T-helper 17 cell (primary cell): ENCODE measurements around the gene ATAD3B. TPM values are rescaled to one million over a fixed set of nuclear protein-coding genes. Genes with fewer than 3 reads are reported as not detected.
A peak's percentile ranks its signal among the peaks of the same experiment; 100 is the strongest.
"Not testable (repeated sequence)": the region's sequence is repeated elsewhere in the genome, so short reads cannot be mapped to it uniquely, and the experiment has no call there.

ENCODE experiments used
- ATAC-seq: fragments of 150-1000 bp; cut with Tn5 transposase; 2 replicates; pipeline ENCODE4 v1.10.0; 2021; ENCODE audit warnings: mild to moderate bottlenecking, moderate library complexity
- DNase-seq, 3 donors: peaks; one replicate each; pipeline versions ENCODE4 v3.0.0 to v3.0.0-alpha.2; 2020 to 2021
- H3K9me3 ChIP-seq: one replicate; pipeline ENCODE4 v1.7.0; 2013; ENCODE audit warnings: low read length, mild to moderate bottlenecking; ENCODE audit not compliant: control insufficient read depth, poor library complexity, severe bottlenecking
- H3K27ac Mint-ChIP-seq: one replicate; pipeline ENCODE4 v1.8.0; 2022; ENCODE audit warnings: mild to moderate bottlenecking, moderate library complexity, mixed read lengths
- H3K27me3 Mint-ChIP-seq: one replicate; pipeline ENCODE4 v1.8.0; 2022; ENCODE audit warnings: mixed read lengths
- H3K36me3 Mint-ChIP-seq: one replicate; pipeline ENCODE4 v1.8.0; 2022; ENCODE audit warnings: low read depth, mixed read lengths
- H3K4me1 Mint-ChIP-seq: one replicate; pipeline ENCODE4 v1.8.0; 2022; ENCODE audit warnings: mild to moderate bottlenecking, mixed read lengths
- H3K4me3 Mint-ChIP-seq: one replicate; pipeline ENCODE4 v1.8.0; 2022; ENCODE audit warnings: mild to moderate bottlenecking, moderate library complexity, mixed read lengths
- total RNA-seq, 4 donors: library from RNA in 2 of 4; stranded (reverse) in 2 of 4; gene quantifications; one replicate each; pipeline ENCODE4 v1.2.3 and lab custom pipeline; 2022 to 2026

The ATAD3B gene
- total RNA-seq, 2 donors from 2014 or later, result 41.7 to 45.1 TPM

- H3K36me3 Mint-ChIP-seq, result no peaks in the 10 kb centered on the region
- H3K4me1 Mint-ChIP-seq, result peaks cover 7% of the 10 kb centered on the region
- H3K27ac Mint-ChIP-seq, result no peak overlapping the region
- H3K9me3 ChIP-seq, result no peaks in the 10 kb centered on the region
- peak; percentile 22 for ATAC-seq
- H3K27me3 Mint-ChIP-seq, result peaks cover 16% of the 10 kb centered on the region
- H3K4me3 Mint-ChIP-seq, result peak overlapping the region; percentile 72
- DNase-seq, result no peak
Observed at GRCh38 chr1:1435911-1436629, 35.5 kb upstream of the ATAD3B start.

- peaks cover 7% of the 10 kb centered on the region for H3K4me1 Mint-ChIP-seq
- H3K4me3 Mint-ChIP-seq, result peak overlapping the region; percentile 72
- H3K27me3 Mint-ChIP-seq, result peaks cover 16% of the 10 kb centered on the region
- no peaks in the 10 kb centered on the region for H3K9me3 ChIP-seq
- no peak for ATAC-seq
- H3K27ac Mint-ChIP-seq, result no peak overlapping the region
- H3K36me3 Mint-ChIP-seq, result no peaks in the 10 kb centered on the region
- no peak for DNase-seq
Observed at GRCh38 chr1:1436630-1437032, 34.9 kb upstream of the ATAD3B start.

- Mint-ChIP-seq H3K4me1 (peaks cover 7% of the 10 kb centered on the region), H3K4me3 (no peak overlapping the region), H3K27ac (no peak overlapping the region), H3K36me3 (no peaks in the 10 kb centered on the region), H3K27me3 (peaks cover 16% of the 10 kb centered on the region)
- no peak for ATAC-seq
- H3K9me3 ChIP-seq, result no peaks in the 10 kb centered on the region
- no peak for DNase-seq
Observed at GRCh38 chr1:1437033-1437903, 34.3 kb upstream of the ATAD3B start.

GRCh38 chr1:1437904-1438376, 33.6 kb upstream of the ATAD3B start:
- H3K9me3 ChIP-seq, result no peaks in the 10 kb centered on the region
- H3K27me3 Mint-ChIP-seq, result peaks cover 16% of the 10 kb centered on the region
- no peak overlapping the region for H3K27ac Mint-ChIP-seq
- H3K4me1 Mint-ChIP-seq, result peaks cover 7% of the 10 kb centered on the region
- ATAC-seq (no peak), DNase-seq (no peak)
- H3K36me3 Mint-ChIP-seq, result no peaks in the 10 kb centered on the region
- H3K4me3 Mint-ChIP-seq, result no peak overlapping the region

GRCh38 chr1:1438531-1439381, 32.8 kb upstream of the ATAD3B start:
- peaks cover 7% of the 10 kb centered on the region for H3K4me1 Mint-ChIP-seq
- no peaks in the 10 kb centered on the region for H3K9me3 ChIP-seq
- no peak overlapping the region for H3K4me3 Mint-ChIP-seq
- H3K36me3 Mint-ChIP-seq, result no peaks in the 10 kb centered on the region
- DNase-seq (no peak), ATAC-seq (no peak)
- no peak overlapping the region for H3K27ac Mint-ChIP-seq
- H3K27me3 Mint-ChIP-seq, result peaks cover 16% of the 10 kb centered on the region

- H3K36me3 Mint-ChIP-seq, result no peaks in the 10 kb centered on the region
- no peak overlapping the region for H3K27ac Mint-ChIP-seq
- no peaks in the 10 kb centered on the region for H3K9me3 ChIP-seq
- peaks cover 7% of the 10 kb centered on the region for H3K4me1 Mint-ChIP-seq
- no peak for ATAC-seq
- no peak overlapping the region for H3K4me3 Mint-ChIP-seq
- DNase-seq, result no peak
- peaks cover 16% of the 10 kb centered on the region for H3K27me3 Mint-ChIP-seq
Observed at GRCh38 chr1:1439546-1440261, 31.9 kb upstream of the ATAD3B start.

GRCh38 chr1:1440262-1441001, 31.1 kb upstream of the ATAD3B start:
- H3K27me3 Mint-ChIP-seq, result peaks cover 10% of the 10 kb centered on the region
- peaks cover 2% of the 10 kb centered on the region for H3K4me1 Mint-ChIP-seq
- H3K4me3 Mint-ChIP-seq, result no peak overlapping the region
- H3K27ac Mint-ChIP-seq, result no peak overlapping the region
- DNase-seq (no peak), ATAC-seq (no peak)
- no peaks in the 10 kb centered on the region for H3K9me3 ChIP-seq
- no peaks in the 10 kb centered on the region for H3K36me3 Mint-ChIP-seq

GRCh38 chr1:1441002-1441888, 30.3 kb upstream of the ATAD3B start:
- peaks cover under 1% of the 10 kb centered on the region for H3K4me1 Mint-ChIP-seq
- H3K9me3 ChIP-seq, result no peaks in the 10 kb centered on the region
- H3K27me3 Mint-ChIP-seq, result peaks cover 9% of the 10 kb centered on the region
- no peak overlapping the region for H3K4me3 Mint-ChIP-seq
- no peak overlapping the region for H3K27ac Mint-ChIP-seq
- ATAC-seq, result peak; percentile 92
- peak; percentile 28 to 57 (median 48) for DNase-seq
- no peaks in the 10 kb centered on the region for H3K36me3 Mint-ChIP-seq

- Mint-ChIP-seq H3K27me3 (no peaks in the 10 kb centered on the region), H3K4me3 (no peak overlapping the region), H3K4me1 (no peaks in the 10 kb centered on the region), H3K27ac (no peak overlapping the region), H3K36me3 (no peaks in the 10 kb centered on the region)
- DNase-seq (no peak), ATAC-seq (no peak)
- H3K9me3 ChIP-seq, result no peaks in the 10 kb centered on the region
Observed at GRCh38 chr1:1442069-1442770, 29.3 kb upstream of the ATAD3B start.

- not testable (repeated sequence) for ATAC-seq, H3K4me3 Mint-ChIP-seq, DNase-seq, H3K36me3 Mint-ChIP-seq, H3K27ac Mint-ChIP-seq, H3K9me3 ChIP-seq, H3K4me1 Mint-ChIP-seq
- peaks cover 13% of the 10 kb centered on the region for H3K27me3 Mint-ChIP-seq
Observed at GRCh38 chr1:1446631-1447030, 24.9 kb upstream of the ATAD3B start.
